GM18498 (cell line): ENCODE results near the gene ZFAND3.
"Not testable (repeated sequence)": the region's sequence is repeated elsewhere in the genome, so short reads cannot be mapped to it uniquely, and the experiment has no call there.

Source experiments
- ATAC-seq: cut with Tn5 transposase; IDR thresholded peaks from one replicate; pipeline ENCODE4 v1.9.1; 2021; ENCODE audit warnings: mild to moderate bottlenecking, moderate library complexity; ENCODE audit not compliant: unreplicated experiment

ZFAND3 gene

GRCh38 chr6:37862430-37862829, 42.9 kb downstream of the ZFAND3 start:
- no peak for ATAC-seq

- no peak for ATAC-seq
Observed at GRCh38 chr6:37862992-37863391, 43.5 kb downstream of the ZFAND3 start.

- ATAC-seq: no peak
Observed at GRCh38 chr6:37864250-37864649, 44.7 kb downstream of the ZFAND3 start.

- ATAC-seq: no peak
Observed at GRCh38 chr6:37865504-37865903, 46.0 kb downstream of the ZFAND3 start.

- no peak for ATAC-seq
Observed at GRCh38 chr6:37866590-37867507, 47.3 kb downstream of the ZFAND3 start.

- ATAC-seq: no peak
Observed at GRCh38 chr6:37867756-37868446, 48.4 kb downstream of the ZFAND3 start.

- no peak for ATAC-seq
Observed at GRCh38 chr6:37868447-37868825, 48.9 kb downstream of the ZFAND3 start.

- no peak for ATAC-seq
Observed at GRCh38 chr6:37871616-37872372, 52.3 kb downstream of the ZFAND3 start.

- ATAC-seq: no peak
Observed at GRCh38 chr6:37872373-37872745, 52.8 kb downstream of the ZFAND3 start.

- ATAC-seq: no peak
Observed at GRCh38 chr6:37874726-37875125, 55.2 kb downstream of the ZFAND3 start.

GRCh38 chr6:37875561-37876309, 56.2 kb downstream of the ZFAND3 start:
- ATAC-seq: no peak

- no peak for ATAC-seq
Observed at GRCh38 chr6:37876843-37877242, 57.3 kb downstream of the ZFAND3 start.

GRCh38 chr6:37877373-37878149, 58.0 kb downstream of the ZFAND3 start:
- ATAC-seq: no peak

GRCh38 chr6:37878150-37878710, 58.7 kb downstream of the ZFAND3 start:
- no peak for ATAC-seq

- ATAC-seq: not testable (repeated sequence)
Observed at GRCh38 chr6:37880602-37881001, 61.1 kb downstream of the ZFAND3 start.

GRCh38 chr6:37882292-37882691, 62.8 kb downstream of the ZFAND3 start:
- ATAC-seq: no peak

- ATAC-seq: no peak
Observed at GRCh38 chr6:37882724-37883413, 63.3 kb downstream of the ZFAND3 start.

GRCh38 chr6:37884548-37884947, 65.0 kb downstream of the ZFAND3 start:
- ATAC-seq: no peak

GRCh38 chr6:37889051-37889450, 69.5 kb downstream of the ZFAND3 start:
- no peak for ATAC-seq
